Measurements from ENCODE around the gene CAVIN2. TPM values are rescaled to one million over a fixed set of nuclear protein-coding genes. Genes with fewer than 3 reads are reported as not detected.

Gene CAVIN2
- total RNA-seq, 1 experiment from 2014 or later = 0.07 TPM

DNA sequence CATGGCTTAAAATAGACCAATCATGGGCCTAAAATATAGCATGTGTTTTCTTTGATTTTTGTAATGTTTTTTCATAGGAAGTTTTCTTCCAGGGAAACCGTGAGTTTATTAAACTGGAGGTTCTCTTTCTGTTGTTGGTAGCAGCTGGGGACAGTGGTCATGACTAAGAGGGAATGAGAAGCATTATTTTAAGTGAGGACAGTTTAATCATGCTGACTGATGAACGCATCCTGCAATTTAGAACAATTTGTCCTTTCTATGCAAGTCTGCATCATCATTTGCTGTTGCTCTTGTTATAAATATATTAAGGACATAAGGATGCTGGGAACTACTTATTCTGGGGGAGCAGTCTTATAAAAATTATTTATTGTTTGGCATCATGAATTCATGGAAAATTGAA, 51.2 kb downstream of the CAVIN2 start:
- Histone ChIP-seq H3K9me2 (replicated peaks; ENCODE audit: low read length) (no peaks in the 10 kb centered on the region), H3K9me3 (ENCODE audit: low read length) (no peaks in the 10 kb centered on the region), H3K36me3 (ENCODE audit: low read depth, low read length) (no peaks in the 10 kb centered on the region), H3K4me1 (ENCODE audit: insufficient read depth, low read length) (no peaks in the 10 kb centered on the region), H3K9ac (ENCODE audit: low read length) (no peak overlapping the region), H3K79me2 (ENCODE audit: low read length) (no peaks in the 10 kb centered on the region), H3K27ac (ENCODE audit: low read length) (no peak overlapping the region), H3K4me3 (ENCODE audit: low read length) (no peak overlapping the region), H3F3A (ENCODE audit: low read length, unreplicated experiment) (no peaks in the 10 kb centered on the region), H4K20me1 (ENCODE audit: low read length) (no peaks in the 10 kb centered on the region), H3K4me2 (ENCODE audit: low read length) (no peak overlapping the region), H3K27me3 (ENCODE audit: low read length) (0 out of 2 replicates have a peak, but pooled peaks cover 9% of the 10 kb centered on the region), H2AFZ (ENCODE audit: low read length) (no peak overlapping the region)
- TF ChIP-seq EZH2phosphoT487 (IDR thresholded peaks at IDR 0.05; ENCODE audit: borderline replicate concordance, low read length) (no peak), CTCF (conservative IDR thresholded peaks at IDR 0.05; ENCODE audit: low read depth, low read length) (no peak), EZH2 (IDR thresholded peaks at IDR 0.05; ENCODE audit: low read length, unreplicated experiment) (no peak)
- ATAC-seq (no peak), DNase-seq (no peak)
- CTCF ChIA-PET = no interaction called here
- POLR2A ChIA-PET (ENCODE audit: unreplicated experiment) = no interaction called here
- intact Hi-C loops (cut with micrococcal nuclease) = no loop called here
- BruUV-seq (replicated peaks) = no TSS peak

GRCh38 chr2:191791953-191792560, 54.8 kb downstream of the CAVIN2 start:
- H2AFZ ChIP-seq (ENCODE audit: low read length) = no peak overlapping the region
- no peaks in the 10 kb centered on the region for H3K9me2 ChIP-seq (replicated peaks; ENCODE audit: low read length)
- H3K79me2 ChIP-seq (ENCODE audit: low read length) = no peaks in the 10 kb centered on the region
- BruUV-seq (replicated peaks) = no TSS peak
- no peak overlapping the region for H3K9ac ChIP-seq (ENCODE audit: low read length)
- H3K4me1 ChIP-seq (ENCODE audit: insufficient read depth, low read length) = no peaks in the 10 kb centered on the region
- no peaks in the 10 kb centered on the region for H3K9me3 ChIP-seq (ENCODE audit: low read length)
- ATAC-seq (no peak), DNase-seq (no peak)
- intact Hi-C loops (cut with micrococcal nuclease) = no loop called here
- H3K27me3 ChIP-seq (ENCODE audit: low read length) = 0 out of 2 replicates have a peak, but pooled peaks cover 9% of the 10 kb centered on the region
- no peaks in the 10 kb centered on the region for H3K36me3 ChIP-seq (ENCODE audit: low read depth, low read length)
- no peak overlapping the region for H3K27ac ChIP-seq (ENCODE audit: low read length)
- no peak overlapping the region for H3K4me2 ChIP-seq (ENCODE audit: low read length)
- no peak overlapping the region for H3K4me3 ChIP-seq (ENCODE audit: low read length)
- TF ChIP-seq EZH2 (IDR thresholded peaks at IDR 0.05; ENCODE audit: low read length, unreplicated experiment) (no peak), EZH2phosphoT487 (IDR thresholded peaks at IDR 0.05; ENCODE audit: borderline replicate concordance, low read length) (no peak), CTCF (conservative IDR thresholded peaks at IDR 0.05; ENCODE audit: low read depth, low read length) (no peak)
- no peaks in the 10 kb centered on the region for H3F3A ChIP-seq (ENCODE audit: low read length, unreplicated experiment)
- ChIA-PET POLR2A (ENCODE audit: unreplicated experiment) (interaction anchor here (0.6 kb wide), 1 partner anchor 103 kb away, joined by 3 read pairs; no protein-coding TSS in a partner anchor), CTCF (no interaction called here)
- no peaks in the 10 kb centered on the region for H4K20me1 ChIP-seq (ENCODE audit: low read length)

DNA sequence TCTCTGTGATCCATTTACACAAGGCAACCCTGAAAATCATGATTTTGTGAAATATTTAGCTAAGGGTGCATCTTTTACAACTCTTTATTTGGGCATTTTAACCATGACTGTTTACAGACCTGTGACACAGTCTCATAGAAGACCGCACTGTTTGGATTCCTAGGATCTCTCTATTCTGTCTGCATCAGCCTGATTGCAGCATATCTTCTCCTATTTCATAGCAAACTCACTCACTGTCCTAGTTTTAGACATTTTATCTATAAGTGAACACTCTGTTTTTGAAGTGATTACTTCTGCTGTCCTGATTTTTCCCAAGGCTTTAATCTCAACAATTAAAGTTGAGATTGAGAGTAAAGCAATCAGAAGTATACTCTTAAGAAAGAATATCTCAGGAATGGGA, 56.2 kb downstream of the CAVIN2 start:
- H3K27ac ChIP-seq (ENCODE audit: low read length) = no peak overlapping the region
- 0 out of 2 replicates have a peak, but pooled peaks cover 9% of the 10 kb centered on the region for H3K27me3 ChIP-seq (ENCODE audit: low read length)
- no peaks in the 10 kb centered on the region for H3K36me3 ChIP-seq (ENCODE audit: low read depth, low read length)
- ChIA-PET POLR2A (ENCODE audit: unreplicated experiment) (no interaction called here), CTCF (no interaction called here)
- H3K79me2 ChIP-seq (ENCODE audit: low read length) = no peaks in the 10 kb centered on the region
- no TSS peak for BruUV-seq (replicated peaks)
- no peak overlapping the region for H2AFZ ChIP-seq (ENCODE audit: low read length)
- no peak for DNase-seq
- no peak for ATAC-seq
- H3F3A ChIP-seq (ENCODE audit: low read length, unreplicated experiment) = no peaks in the 10 kb centered on the region
- H3K4me2 ChIP-seq (ENCODE audit: low read length) = no peak overlapping the region
- no peaks in the 10 kb centered on the region for H4K20me1 ChIP-seq (ENCODE audit: low read length)
- H3K4me3 ChIP-seq (ENCODE audit: low read length) = no peak overlapping the region
- TF ChIP-seq CTCF (conservative IDR thresholded peaks at IDR 0.05; ENCODE audit: low read depth, low read length) (no peak), EZH2phosphoT487 (IDR thresholded peaks at IDR 0.05; ENCODE audit: borderline replicate concordance, low read length) (no peak), EZH2 (IDR thresholded peaks at IDR 0.05; ENCODE audit: low read length, unreplicated experiment) (no peak)
- intact Hi-C loops (cut with micrococcal nuclease) = no loop called here
- H3K9ac ChIP-seq (ENCODE audit: low read length) = no peak overlapping the region
- H3K9me2 ChIP-seq (replicated peaks; ENCODE audit: low read length) = no peaks in the 10 kb centered on the region
- H3K9me3 ChIP-seq (ENCODE audit: low read length) = no peaks in the 10 kb centered on the region
- H3K4me1 ChIP-seq (ENCODE audit: insufficient read depth, low read length) = no peaks in the 10 kb centered on the region
